ENCODE data around the gene SEMA4G. TPM values are rescaled to one million over a fixed set of nuclear protein-coding genes. Genes with fewer than 3 reads are reported as not detected.

SEMA4G gene
- total RNA-seq, 1 experiment from 2014 or later = not detected

DNA sequence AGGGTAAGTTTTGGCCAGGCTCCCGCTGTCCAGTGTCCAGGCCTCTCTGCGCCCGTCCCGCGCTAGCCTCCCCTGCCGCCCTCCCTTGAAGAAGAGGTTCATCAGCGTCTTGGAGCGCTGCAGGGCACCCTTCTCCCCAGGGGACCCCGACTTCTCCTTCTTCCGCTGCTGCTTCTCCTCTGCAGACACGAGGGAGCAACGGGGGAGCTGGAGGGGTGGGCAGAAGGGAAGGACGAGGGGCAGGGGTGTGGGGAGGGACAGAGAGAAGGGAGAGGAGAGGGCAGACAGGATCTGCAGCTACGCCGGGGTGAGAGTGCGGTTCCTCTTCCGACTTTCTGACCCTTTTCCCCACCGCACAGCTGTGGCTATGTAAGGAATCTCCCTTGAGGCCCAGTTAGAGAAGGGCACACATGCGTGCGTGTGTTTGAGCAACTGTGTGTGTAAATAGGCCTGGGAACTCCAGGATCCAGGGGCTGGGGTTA is 48.9 kb downstream of the SEMA4G start:
- H3K9me3 Mint-ChIP-seq (ENCODE audit: unreplicated experiment) = no peaks in the 10 kb centered on the region
- DNase-seq (ENCODE audit: unreplicated experiment) = no peak
- POLR2A ChIA-PET = interaction anchor here (1.2 to 2.1 kb wide), 2 partner anchors 14 to 19 kb away, joined by 3 to 8 read pairs; partner anchors contain the start of gene LZTS2
- peaks cover 24% of the 10 kb centered on the region for H3K4me1 Mint-ChIP-seq (ENCODE audit: insufficient read depth, unreplicated experiment)
- no TSS peak for BruUV-seq (replicated peaks)
- peak overlapping the region; percentile 27 for H3K27ac Mint-ChIP-seq (ENCODE audit: low read depth, unreplicated experiment)
- H3K36me3 Mint-ChIP-seq (ENCODE audit: insufficient read depth, unreplicated experiment) = no peaks in the 10 kb centered on the region
- TF ChIP-seq, protein P1, sequence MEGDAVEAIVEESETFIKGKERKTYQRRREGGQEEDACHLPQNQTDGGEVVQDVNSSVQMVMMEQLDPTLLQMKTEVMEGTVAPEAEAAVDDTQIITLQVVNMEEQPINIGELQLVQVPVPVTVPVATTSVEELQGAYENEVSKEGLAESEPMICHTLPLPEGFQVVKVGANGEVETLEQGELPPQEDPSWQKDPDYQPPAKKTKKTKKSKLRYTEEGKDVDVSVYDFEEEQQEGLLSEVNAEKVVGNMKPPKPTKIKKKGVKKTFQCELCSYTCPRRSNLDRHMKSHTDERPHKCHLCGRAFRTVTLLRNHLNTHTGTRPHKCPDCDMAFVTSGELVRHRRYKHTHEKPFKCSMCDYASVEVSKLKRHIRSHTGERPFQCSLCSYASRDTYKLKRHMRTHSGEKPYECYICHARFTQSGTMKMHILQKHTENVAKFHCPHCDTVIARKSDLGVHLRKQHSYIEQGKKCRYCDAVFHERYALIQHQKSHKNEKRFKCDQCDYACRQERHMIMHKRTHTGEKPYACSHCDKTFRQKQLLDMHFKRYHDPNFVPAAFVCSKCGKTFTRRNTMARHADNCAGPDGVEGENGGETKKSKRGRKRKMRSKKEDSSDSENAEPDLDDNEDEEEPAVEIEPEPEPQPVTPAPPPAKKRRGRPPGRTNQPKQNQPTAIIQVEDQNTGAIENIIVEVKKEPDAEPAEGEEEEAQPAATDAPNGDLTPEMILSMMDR (IDR thresholded peaks at IDR 0.05; ENCODE audit: unreplicated experiment) = no peak
- CTCF ChIA-PET = interaction anchor here (0.7 to 7.0 kb wide), 9 partner anchors 10 to 77 kb away, joined by 3 to 199 read pairs (median 3); partner anchors contain the start of gene LZTS2
- no peak overlapping the region for H3K4me3 Mint-ChIP-seq (ENCODE audit: unreplicated experiment)
- no peaks in the 10 kb centered on the region for H3K27me3 Mint-ChIP-seq (ENCODE audit: insufficient read depth, unreplicated experiment)
- intact Hi-C loops (cut with micrococcal nuclease) = no loop called here

DNA sequence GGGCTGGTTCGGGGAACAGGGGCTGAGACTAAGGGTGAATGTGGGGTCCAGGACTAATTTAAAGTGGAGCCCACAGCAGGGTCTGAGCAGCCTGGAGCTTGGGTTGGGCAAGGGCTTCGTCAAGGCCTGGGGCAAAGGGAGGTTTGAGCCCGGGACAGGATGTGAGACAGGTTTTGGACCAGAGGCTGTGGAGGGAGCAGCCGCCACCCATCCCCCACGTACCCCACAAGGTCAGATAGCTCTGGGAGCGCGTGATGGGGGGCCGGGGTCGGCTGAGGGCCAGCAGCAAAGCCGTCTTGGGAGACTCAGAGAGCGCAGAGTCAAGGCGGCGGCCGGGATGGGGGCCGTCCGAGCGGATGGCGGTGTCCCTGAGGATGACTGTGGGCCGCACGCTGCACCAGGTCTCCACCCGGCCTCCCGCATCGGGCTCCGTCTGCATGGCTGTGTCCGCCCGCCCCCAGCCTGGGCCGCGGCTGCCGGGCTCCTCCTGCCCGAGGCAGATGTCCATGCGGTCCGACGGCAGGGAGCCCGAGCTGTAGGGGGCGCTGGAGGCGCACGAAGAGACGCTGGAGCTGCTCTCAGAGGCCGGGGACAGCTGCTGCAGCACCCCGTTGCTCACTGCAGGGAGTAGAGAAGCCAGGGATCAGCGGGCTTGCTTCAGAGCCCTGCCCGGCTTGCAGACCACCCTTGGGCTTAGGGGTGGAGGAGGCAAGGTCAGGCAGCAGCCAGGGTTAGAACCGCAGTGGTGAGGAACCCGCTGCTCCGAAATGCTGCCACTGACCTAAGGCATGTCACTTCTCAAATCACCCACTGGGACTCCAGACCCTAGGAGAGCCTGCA is 49.5 kb downstream of the SEMA4G start:
- H3K27me3 Mint-ChIP-seq (ENCODE audit: insufficient read depth, unreplicated experiment) = no peaks in the 10 kb centered on the region
- TF ChIP-seq, protein P1 (IDR thresholded peaks at IDR 0.05; ENCODE audit: unreplicated experiment) = peak; percentile 76
- H3K9me3 Mint-ChIP-seq (ENCODE audit: unreplicated experiment) = no peaks in the 10 kb centered on the region
- intact Hi-C loops (cut with micrococcal nuclease) = loop anchor here (1.0 kb wide), 1 partner anchor 48 kb away; no protein-coding TSS in a partner anchor
- H3K4me1 Mint-ChIP-seq (ENCODE audit: insufficient read depth, unreplicated experiment) = peaks cover 20% of the 10 kb centered on the region
- H3K4me3 Mint-ChIP-seq (ENCODE audit: unreplicated experiment) = no peak overlapping the region
- peak overlapping the region; percentile 85 for H3K27ac Mint-ChIP-seq (ENCODE audit: low read depth, unreplicated experiment)
- ChIA-PET POLR2A (interaction anchor here (0.7 to 1.4 kb wide), 5 partner anchors 10 to 17 kb away, joined by 3 to 5 read pairs (median 3); partner anchors contain the start of genes PDZD7 and SFXN3), CTCF (interaction anchor here (0.6 to 7.0 kb wide), 11 partner anchors 10 to 101 kb away, joined by 3 to 199 read pairs (median 3); partner anchors contain the start of gene LZTS2)
- BruUV-seq (replicated peaks) = no TSS peak
- peak; percentile 71 for DNase-seq (ENCODE audit: unreplicated experiment)
- H3K36me3 Mint-ChIP-seq (ENCODE audit: insufficient read depth, unreplicated experiment) = no peaks in the 10 kb centered on the region

Small RNAs within 50 kb of the gene (microRNA-seq; reads per million reads assigned to microRNA genes)
- gene MIR608 = not detected

Other genes with a start within 250 kb of the SEMA4G start
- gene PAX2, start 223.9 kb upstream of the SEMA4G start, total RNA-seq (2022) = not detected in 2 replicates
- 27.0 and 30.6 TPM in 2 replicates for gene SLF2, start 56.5 kb upstream of the SEMA4G start, total RNA-seq (2022)
- gene MRPL43, start 18.0 kb downstream of the SEMA4G start, total RNA-seq (2022) = 63.4 and 64.8 TPM in 2 replicates
- gene TWNK, start 18.0 kb downstream of the SEMA4G start, total RNA-seq (2022) = 19.1 and 27.9 TPM in 2 replicates
- gene LZTS2, start 30.3 kb downstream of the SEMA4G start, total RNA-seq (2022) = 15.2 and 18.6 TPM in 2 replicates
- 0.27 and 0.58 TPM in 2 replicates for gene PDZD7, start 61.6 kb downstream of the SEMA4G start, total RNA-seq (2022)
- 39.4 and 55.2 TPM in 2 replicates for gene SFXN3, start 61.7 kb downstream of the SEMA4G start, total RNA-seq (2022)
- gene KAZALD1, start 92.5 kb downstream of the SEMA4G start, total RNA-seq (2022) = 2.4 and 6.7 TPM in 2 replicates
- gene TLX1, start 161.8 kb downstream of the SEMA4G start, total RNA-seq (2022) = not detected in 2 replicates